Measurements from ENCODE around the gene P2RX4. TPM values are rescaled to one million over a fixed set of nuclear protein-coding genes. Genes with fewer than 3 reads are reported as not detected.
A peak's percentile ranks its signal among the peaks of the same experiment; 100 is the strongest.
"Not testable (repeated sequence)": the region's sequence is repeated elsewhere in the genome, so short reads cannot be mapped to it uniquely, and the experiment has no call there.

The P2RX4 gene
- total RNA-seq, 1 donor from 2014 or later: 17.0 TPM

- H3K27me3 Mint-ChIP-seq: no peaks in the 10 kb centered on the region
- DNase-seq (ENCODE audit: extremely low spot score, unreplicated experiment): no peak
- no peak overlapping the region for H3K27ac Mint-ChIP-seq
- H3K4me1 Mint-ChIP-seq (ENCODE audit: unreplicated experiment): no peaks in the 10 kb centered on the region
- H3K4me3 Mint-ChIP-seq: no peak overlapping the region
- no peaks in the 10 kb centered on the region for H3K36me3 Mint-ChIP-seq
- no peak for TF ChIP-seq CTCF (conservative IDR thresholded peaks at IDR 0.05)
- H3K9me3 Mint-ChIP-seq: no peaks in the 10 kb centered on the region
Measured at GRCh38 chr12:121202407-121203355, 7.2 kb upstream of the P2RX4 start.

DNA sequence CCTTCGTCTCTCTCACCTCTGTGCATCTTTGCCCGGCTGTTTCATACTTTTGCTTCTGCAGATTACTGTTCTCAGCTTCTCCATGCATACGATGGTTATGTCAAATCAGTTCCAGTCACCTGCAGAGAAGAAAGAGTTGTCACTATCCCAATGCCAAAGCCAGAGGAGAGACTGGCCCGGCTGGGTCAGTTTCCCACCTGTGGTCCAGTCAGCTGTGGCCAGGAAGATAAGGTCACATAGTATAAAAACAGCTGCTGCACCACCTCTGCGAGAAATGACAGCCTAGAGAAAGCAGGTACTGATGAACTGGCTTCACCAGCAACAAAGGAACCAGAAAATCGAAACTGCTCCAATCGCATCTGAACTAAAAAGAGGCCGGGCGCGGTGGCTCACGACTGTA lies 6.4 kb upstream of the P2RX4 start:
- no peaks in the 10 kb centered on the region for H3K9me3 Mint-ChIP-seq
- H3K36me3 Mint-ChIP-seq: no peaks in the 10 kb centered on the region
- DNase-seq (ENCODE audit: extremely low spot score, unreplicated experiment): no peak
- H3K4me1 Mint-ChIP-seq (ENCODE audit: unreplicated experiment): no peaks in the 10 kb centered on the region
- no peak overlapping the region for H3K4me3 Mint-ChIP-seq
- no peaks in the 10 kb centered on the region for H3K27me3 Mint-ChIP-seq
- no peak overlapping the region for H3K27ac Mint-ChIP-seq
- TF ChIP-seq CTCF (conservative IDR thresholded peaks at IDR 0.05): no peak

DNA sequence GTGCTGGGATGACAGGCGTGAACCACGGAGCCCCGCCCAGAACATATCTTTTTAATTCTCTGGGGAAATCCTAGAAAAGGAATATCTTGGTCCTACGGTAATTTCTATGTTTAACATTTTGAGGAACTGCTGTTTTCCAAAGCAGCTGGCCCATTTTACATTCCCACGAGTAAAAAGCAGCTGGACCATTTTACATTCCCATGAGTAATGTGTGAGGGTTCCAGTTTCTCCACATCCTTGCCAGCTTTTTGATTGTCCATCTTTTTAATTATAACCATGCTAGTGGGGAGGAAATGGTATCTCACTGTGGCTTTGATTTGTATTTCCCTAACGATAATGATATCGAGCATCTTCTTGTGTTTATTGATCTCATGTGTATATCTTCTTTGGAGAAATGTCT lies 4.4 kb upstream of the P2RX4 start:
- Mint-ChIP-seq H3K4me1 (ENCODE audit: unreplicated experiment) (no peaks in the 10 kb centered on the region), H3K4me3 (no peak overlapping the region), H3K27ac (no peak overlapping the region), H3K27me3 (no peaks in the 10 kb centered on the region), H3K9me3 (no peaks in the 10 kb centered on the region), H3K36me3 (no peaks in the 10 kb centered on the region)
- DNase-seq (ENCODE audit: extremely low spot score, unreplicated experiment): no peak
- TF ChIP-seq CTCF (conservative IDR thresholded peaks at IDR 0.05): no peak

DNA sequence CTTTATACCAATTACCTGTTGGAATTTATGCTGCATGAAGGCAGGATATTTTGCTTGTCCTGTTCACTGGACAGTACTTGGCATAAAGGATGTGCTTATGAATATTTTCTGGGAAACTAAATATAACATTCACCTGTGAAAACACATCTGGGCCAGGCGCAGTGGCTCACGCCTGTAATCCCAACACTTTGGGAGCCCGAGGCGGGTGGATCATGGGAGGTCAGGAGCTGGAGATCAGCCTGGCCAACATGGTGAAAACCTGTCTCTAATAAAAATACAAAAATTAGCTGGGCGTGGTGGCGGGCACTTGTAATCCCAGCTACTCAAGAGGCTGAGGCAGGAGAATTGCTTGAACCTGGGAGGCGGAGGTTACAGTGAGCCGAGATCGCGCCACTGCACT lies 1.4 kb upstream of the P2RX4 start:
- not testable (repeated sequence) for DNase-seq (ENCODE audit: extremely low spot score, unreplicated experiment); H3K9me3 Mint-ChIP-seq; H3K4me1 Mint-ChIP-seq (ENCODE audit: unreplicated experiment); H3K36me3 Mint-ChIP-seq; H3K27me3 Mint-ChIP-seq
- H3K4me3 Mint-ChIP-seq: peak overlapping the region; percentile 23
- H3K27ac Mint-ChIP-seq: peak overlapping the region; percentile 23

- no peak for DNase-seq (ENCODE audit: extremely low spot score, unreplicated experiment)
Measured at GRCh38 chr12:121209221-121209620, 708 bp upstream of the P2RX4 start.

More at GRCh38 chr12:121209221-121209620, 708 bp upstream of the P2RX4 start:
- Mint-ChIP-seq H3K4me3 (peak overlapping the region; percentile 23), H3K27ac (peak overlapping the region; percentile 23), H3K4me1 (ENCODE audit: unreplicated experiment) (peaks cover 2% of the 10 kb centered on the region), H3K27me3 (no peaks in the 10 kb centered on the region), H3K9me3 (no peaks in the 10 kb centered on the region), H3K36me3 (peaks cover 1% of the 10 kb centered on the region)
- TF ChIP-seq CTCF (conservative IDR thresholded peaks at IDR 0.05): no peak
